ENCODE data around the gene CCSER1.
"Not testable (repeated sequence)": the region's sequence is repeated elsewhere in the genome, so short reads cannot be mapped to it uniquely, and the experiment has no call there.

Gene CCSER1

GRCh38 chr4:91222014-91222413, 1094.8 kb downstream of the CCSER1 start:
- no peak for DNase-seq

GRCh38 chr4:91226867-91227266, 1099.7 kb downstream of the CCSER1 start:
- no peak for DNase-seq

DNA sequence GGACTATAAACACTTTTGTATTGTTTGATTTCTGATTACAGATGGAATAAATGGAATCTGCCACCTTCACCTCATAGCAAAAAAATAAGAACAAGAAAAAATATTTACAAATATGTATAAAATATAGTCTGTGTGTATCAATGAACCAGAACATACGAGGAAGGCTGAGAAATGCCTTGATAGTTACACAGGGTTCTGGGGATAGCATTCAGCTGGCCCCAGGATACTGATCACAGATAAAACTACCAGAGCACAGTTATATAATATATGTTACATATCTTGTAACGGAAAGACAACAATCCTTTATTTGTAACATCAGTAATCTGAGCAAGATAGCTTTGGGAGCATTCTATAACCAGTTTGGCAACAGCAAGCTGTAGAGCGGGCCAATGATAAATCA, 1101.5 kb downstream of the CCSER1 start:
- no peak for DNase-seq

DNA sequence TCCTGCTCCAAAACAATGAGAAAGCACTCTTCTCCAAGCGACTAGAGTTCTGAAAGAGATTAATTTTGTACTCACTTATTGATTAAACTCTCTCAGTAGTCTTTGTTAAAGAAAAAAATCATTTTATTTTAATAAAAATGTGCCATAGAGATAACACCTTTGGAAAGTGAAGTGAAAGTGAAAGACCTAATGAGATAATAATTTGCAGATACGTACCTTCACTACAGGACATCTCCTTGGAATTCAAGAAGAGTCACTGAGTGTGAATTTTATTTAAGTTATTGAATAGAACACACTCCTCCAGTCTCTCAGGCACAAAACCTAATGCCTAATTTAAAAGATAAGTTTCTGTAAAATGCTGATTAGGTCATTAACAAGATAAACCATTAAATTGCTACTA, 1106.0 kb downstream of the CCSER1 start:
- DNase-seq, result no peak

GRCh38 chr4:91243132-91243531, 1115.9 kb downstream of the CCSER1 start:
- no peak for DNase-seq

DNA sequence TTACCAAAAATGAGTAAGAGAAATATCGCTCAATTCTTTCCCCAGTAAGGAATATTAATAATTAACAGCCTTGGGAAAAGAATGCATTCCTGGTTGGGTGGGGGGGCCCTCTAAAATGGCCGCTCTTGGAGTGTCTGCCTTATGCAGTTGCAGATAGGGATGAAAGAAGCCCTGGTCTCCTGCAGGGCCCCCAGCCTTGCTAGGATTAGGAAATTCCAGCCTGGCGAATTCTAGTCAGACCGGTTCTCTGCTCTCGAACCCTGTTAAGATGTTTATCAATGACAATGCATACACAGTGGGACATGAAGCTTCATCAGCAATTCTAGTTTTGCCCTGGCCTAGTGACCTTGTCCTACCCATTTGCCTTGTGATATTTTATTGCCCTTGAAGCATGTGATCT, 1128.8 kb downstream of the CCSER1 start:
- no peak for DNase-seq

- no peak for DNase-seq
These were observed 1129.6 kb downstream of the CCSER1 start for GRCh38 chr4:91256751-91257150.

- DNase-seq, result no peak
These were observed 1130.5 kb downstream of the CCSER1 start for GRCh38 chr4:91257721-91258120.

DNA sequence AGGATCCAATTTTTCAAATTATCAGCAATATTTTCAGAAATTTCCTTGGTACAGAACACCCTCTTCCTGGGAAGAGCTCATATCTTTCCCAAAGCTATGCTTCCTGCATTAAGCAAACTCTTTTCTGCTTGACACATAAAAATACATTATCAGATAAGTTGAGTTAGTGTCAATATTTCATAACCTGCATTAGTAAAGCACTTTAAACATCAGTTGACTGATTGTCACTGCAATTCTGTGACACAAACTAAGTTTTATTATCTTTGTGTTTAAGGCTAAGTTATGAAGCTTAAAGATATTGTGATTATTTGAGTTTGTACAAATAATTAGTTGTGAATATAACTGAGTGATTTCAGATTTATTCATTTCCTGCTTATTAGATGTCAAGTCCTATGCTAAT, 1131.1 kb downstream of the CCSER1 start:
- no peak for DNase-seq

- DNase-seq, result no peak
These were observed 1140.3 kb downstream of the CCSER1 start for GRCh38 chr4:91267543-91267942.

DNA sequence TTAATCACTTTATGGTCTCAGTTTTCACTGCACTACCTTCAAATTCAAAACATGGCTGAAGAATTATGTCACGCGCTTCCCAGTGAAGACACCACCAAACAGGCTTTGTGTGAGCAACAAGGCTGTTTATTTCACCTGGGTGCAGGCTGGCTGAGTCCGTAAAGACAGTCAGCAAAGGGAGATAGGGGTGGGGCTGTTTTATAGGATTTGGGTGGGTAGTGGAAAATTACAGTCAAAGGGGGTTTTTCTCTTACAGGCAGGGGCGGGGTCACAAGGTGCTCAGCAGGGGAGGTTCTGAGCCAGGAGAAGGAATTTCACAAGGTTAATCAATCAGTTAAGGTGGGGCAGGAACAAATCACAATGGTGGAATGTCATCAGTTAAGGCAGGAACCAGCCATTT, 1141.3 kb downstream of the CCSER1 start:
- DNase-seq, result not testable (repeated sequence)

DNA sequence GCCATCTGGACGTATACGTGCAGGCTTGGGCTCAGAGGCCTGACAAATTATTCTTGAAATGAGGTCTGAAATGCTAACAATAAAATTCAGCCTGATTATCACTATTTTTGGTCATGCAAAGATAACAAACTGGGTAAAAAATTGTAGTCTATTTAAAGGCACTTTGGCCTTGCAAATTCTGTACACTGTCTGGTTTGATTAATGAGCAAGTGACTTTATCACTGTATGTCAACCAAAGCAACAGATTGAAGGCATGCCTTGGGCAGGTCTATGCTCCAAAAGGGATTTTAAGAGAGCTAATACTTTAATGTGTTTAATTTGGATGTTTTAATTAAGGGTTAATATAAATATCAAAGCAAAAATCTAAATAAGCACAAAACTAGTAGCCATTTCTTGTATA, 1141.7 kb downstream of the CCSER1 start:
- DNase-seq, result no peak

DNA sequence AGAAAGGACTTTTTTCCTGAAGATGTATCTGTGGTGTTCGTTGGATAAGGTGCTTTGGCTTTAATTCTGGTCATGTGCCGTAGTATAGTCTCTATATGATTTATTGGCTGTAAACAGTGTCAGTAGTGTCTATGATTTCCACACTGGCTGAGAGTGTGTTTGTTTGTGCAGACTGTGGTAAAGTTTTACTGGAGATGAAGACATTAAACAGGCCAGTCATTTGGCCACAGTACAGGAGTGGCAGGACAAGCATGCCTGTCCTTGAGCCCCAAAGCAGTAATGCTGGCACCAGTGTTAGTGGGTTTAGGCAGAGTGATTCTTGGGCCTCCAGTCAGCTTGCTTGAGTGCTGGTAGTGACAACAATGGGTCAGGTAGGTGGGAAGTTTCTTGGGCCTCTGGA, 1152.7 kb downstream of the CCSER1 start:
- no peak for DNase-seq

GRCh38 chr4:91280551-91281290, 1153.5 kb downstream of the CCSER1 start:
- no peak for DNase-seq

DNA sequence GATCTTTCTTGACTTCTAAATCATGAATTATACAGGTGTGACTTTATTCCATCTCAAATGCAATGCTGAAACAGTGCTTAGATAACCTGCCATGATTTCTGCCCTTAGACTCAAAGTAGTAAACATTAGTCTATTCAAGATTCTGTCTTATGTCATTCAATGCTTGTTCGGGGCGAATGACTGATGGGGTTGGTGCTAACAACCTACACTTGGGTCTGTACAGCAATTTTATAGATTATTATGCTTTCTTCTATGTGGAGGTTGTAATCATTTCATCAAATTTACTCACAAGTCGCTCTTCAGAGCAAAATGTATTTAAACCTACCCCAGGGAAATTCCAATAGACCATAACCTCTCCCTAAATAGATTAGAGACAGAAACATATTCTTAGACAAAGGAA, 1155.0 kb downstream of the CCSER1 start:
- no peak for DNase-seq

DNA sequence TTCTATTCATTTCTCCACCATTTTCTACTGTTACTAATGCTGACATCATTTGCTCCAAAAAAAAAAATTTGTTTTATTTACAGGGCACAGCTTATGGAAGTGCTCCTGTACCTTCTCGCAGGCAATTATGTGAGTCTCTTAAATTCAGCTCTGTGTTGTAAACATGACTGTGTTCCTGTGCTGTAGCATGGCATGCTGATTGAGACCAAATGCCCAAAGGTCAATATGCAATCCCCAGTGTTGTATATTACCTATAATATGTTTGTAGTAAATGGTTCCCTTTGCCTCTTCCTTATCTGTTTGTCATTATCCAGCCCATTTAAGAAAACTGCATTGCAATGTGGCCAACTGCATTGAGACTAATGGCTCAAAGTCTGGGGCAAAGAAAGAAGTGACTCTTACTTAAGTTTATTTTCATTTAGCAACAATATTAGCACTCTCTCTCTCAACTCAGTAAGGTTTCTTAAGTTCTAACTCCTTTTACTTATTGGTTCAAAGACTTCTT, 1156.6 kb downstream of the CCSER1 start:
- DNase-seq, result no peak

DNA sequence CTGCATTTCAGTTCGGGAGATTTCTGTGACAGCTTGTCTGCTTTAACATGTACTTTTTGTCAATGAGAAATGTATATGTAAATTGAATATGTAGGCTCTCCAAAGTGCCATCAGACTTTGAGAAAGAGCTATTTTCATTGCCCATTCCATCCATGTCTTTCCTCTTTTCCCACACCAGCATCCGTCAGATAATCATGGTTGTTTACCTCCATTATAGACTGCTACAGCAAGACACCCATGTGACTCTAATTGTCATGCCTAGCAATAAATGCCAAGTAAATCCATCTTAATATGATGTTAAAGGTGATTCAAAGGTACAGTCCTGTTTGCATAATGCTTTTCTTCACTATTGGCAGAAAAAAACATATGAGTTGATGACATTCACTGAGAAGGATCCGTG, 1157.3 kb downstream of the CCSER1 start:
- DNase-seq, result no peak

DNA sequence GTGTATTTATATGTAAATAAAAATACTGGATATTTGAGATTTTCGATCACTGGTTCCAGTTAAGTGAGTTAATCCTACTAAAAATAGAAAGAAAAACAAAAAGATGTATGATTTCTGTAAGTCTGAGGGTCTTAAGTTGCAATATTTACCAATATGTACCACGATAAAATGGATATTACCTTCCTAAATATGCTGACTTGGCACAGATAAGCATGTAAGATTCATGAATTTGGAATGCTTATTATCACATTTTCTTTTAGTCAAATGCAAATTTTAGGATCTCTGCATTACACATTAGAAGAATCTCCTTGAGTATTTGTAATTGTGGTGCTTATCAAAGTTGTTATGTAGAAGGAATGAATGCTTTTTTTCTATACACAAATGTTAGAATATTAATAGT, 1158.3 kb downstream of the CCSER1 start:
- DNase-seq, result no peak

DNA sequence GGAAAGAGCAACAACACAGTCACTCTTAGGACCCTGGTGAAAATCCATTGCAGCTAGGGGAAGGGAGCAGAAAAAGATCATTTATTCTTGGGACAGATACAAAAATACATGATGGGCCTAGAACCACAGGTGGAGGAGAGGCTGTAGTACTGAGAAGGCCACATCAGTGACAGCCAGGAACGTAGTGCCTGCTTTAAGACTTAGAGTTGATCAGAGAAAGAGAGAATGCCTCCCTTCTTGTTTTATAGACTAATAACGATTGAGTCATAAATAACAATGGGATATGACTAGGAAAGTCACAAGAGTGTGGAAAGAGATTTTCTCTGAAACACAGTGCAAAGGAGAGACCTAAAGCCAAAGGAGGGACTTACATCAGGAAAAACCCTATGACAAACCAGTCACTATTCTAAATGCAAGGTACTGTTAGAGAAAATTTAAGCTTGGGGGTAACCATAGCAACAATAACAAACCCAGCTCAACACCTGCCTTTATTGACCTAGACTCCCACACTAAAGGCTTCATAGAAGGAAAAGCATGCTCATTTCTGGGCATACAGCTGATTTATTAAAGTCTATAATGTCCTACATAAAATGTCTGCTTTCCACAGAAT, 1161.6 kb downstream of the CCSER1 start:
- DNase-seq, result no peak

GRCh38 chr4:91298156-91298700, 1171.0 kb downstream of the CCSER1 start:
- DNase-seq, result no peak

- no peak for DNase-seq
These were observed 1171.6 kb downstream of the CCSER1 start for GRCh38 chr4:91298824-91299223.

- no peak for DNase-seq
These were observed 1174.9 kb downstream of the CCSER1 start for GRCh38 chr4:91302120-91302519.

- no peak for DNase-seq
These were observed 1177.1 kb downstream of the CCSER1 start for GRCh38 chr4:91304292-91304691.

DNA sequence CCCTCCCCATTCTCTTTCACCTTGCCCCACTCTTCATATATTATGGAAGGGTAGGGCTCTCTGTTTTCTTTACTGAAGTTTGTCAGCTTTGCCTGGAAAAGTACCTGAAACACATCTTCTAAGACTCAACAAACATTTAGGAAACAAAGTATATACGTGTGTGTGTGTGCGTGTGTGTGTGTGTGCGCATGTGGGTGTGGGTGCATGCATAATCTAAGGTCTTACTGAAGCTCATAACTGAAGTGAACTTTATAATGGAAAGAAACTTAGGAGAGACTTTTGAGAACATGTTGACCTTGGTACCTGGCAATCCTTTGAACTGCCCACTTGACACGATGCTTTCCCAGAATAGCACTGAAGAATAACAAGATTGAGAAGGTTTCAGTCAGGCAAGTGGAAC, 1190.2 kb downstream of the CCSER1 start:
- DNase-seq, result no peak

All from stimulated activated CD4-positive, alpha-beta T cell treated with anti-CD3 and anti-CD28 coated beads, Interleukin-4, amount 100 ng/mL, for 4 hours (primary cell).